K562 (cell line): ENCODE results near the gene UBN1. TPM values are rescaled to one million over a fixed set of nuclear protein-coding genes. Genes with fewer than 3 reads are reported as not detected.

ENCODE experiments used
- ATAC-seq: fragments of 200-7000 bp; cut with Tn5 transposase; 3 replicates; pipeline ENCODE4 v1.9.1; 2020; ENCODE audit warnings: moderate library complexity
- BruUV-seq: library from RNA; stranded (reverse); fragments of 400-500 nt; replicated peaks from 2 replicates; lab custom pipeline; 2021; lab: Mats Ljungman, UMichigan
- CTCF ChIA-PET: fragments of 300-600 bp; formaldehyde crosslinking; extraction: SDS; loops from one replicate; lab custom pipeline; 2021; ENCODE audit warnings: low intra/inter-chr PET ratio; lab: Yijun Ruan, JAX
- POLR2A ChIA-PET: fragments of 300-600, 350-650 bp; sonication (Branson Sonifier 250); formaldehyde crosslinking; extraction: SDS; loops from one replicate; lab custom pipeline; 2021; ENCODE audit warnings: antibody characterized with exemption, inconsistent platforms; lab: Yijun Ruan, JAX
- DNase-seq, 4 experiments: peaks; one replicate each; pipeline versions ENCODE4 v3.0.0 to v3.0.0-alpha.2; 2011 to 2018; ENCODE audit warnings: low spot score in 3 of 4, mixed read lengths in 3 of 4; ENCODE audit errors: extremely low read depth in 1 of 4
- FAIRE-seq: peaks from 2 replicates; lab custom pipeline; 2011; peaks lifted over from hg19 to GRCh38; lab: Jason Lieb, UNC
- H2AFZ ChIP-seq: 2 replicates; pipeline ENCODE4 v1.6.0; 2011; ENCODE audit warnings: low read depth, low read length, control low read depth, inconsistent platforms
- H3K27ac ChIP-seq: fragments of 200-600 bp; 3 replicates; pipeline ENCODE4 v1.8.0; 2011; ENCODE audit warnings: low read depth, mild to moderate bottlenecking, control low read depth, inconsistent platforms, low read length, moderate library complexity, mixed read lengths; ENCODE audit errors: extremely low read depth
- H3K27me3 ChIP-seq, 2 experiments: fragments of 300-600 bp in 1 of 2; 2 replicates in 1 of 2; 3 replicates in 1 of 2; pipeline versions ENCODE4 v1.6.0 to v1.8.0; 2011; ENCODE audit warnings: inconsistent platforms in 2 of 2, low read length in 2 of 2, mild to moderate bottlenecking in 1 of 2, mixed read lengths in 1 of 2, moderate library complexity in 1 of 2; ENCODE audit not compliant: control insufficient read depth in 2 of 2, insufficient read depth in 2 of 2
- H3K36me3 ChIP-seq: fragments of 300-600 bp; 3 replicates; pipeline ENCODE4 v1.8.0; 2011; ENCODE audit warnings: mild to moderate bottlenecking, low read length, inconsistent platforms; ENCODE audit not compliant: control insufficient read depth, insufficient read depth
- H3K4me1 ChIP-seq, 2 experiments: fragments of 200-600 bp in 1 of 2; replicated peaks in 1 of 2; 2 replicates in 1 of 2; 3 replicates in 1 of 2; pipeline versions ENCODE4 v1.5.1 to v1.8.0; 2011; ENCODE audit warnings: inconsistent platforms in 2 of 2, low read length in 2 of 2, mild to moderate bottlenecking in 1 of 2, mixed read lengths in 1 of 2, moderate library complexity in 1 of 2; ENCODE audit not compliant: control insufficient read depth in 2 of 2, insufficient read depth in 2 of 2
- H3K4me2 ChIP-seq: 2 replicates; pipeline ENCODE4 v1.6.1; 2011; ENCODE audit warnings: low read length, control low read depth, inconsistent platforms, mixed read lengths; ENCODE audit not compliant: insufficient read depth
- H3K4me3 ChIP-seq: fragments of 200-600 bp; sonication (generic), shearing (Covaris generic); 2 replicates; pipeline ENCODE4 v1.5.1; 2016; ENCODE audit warnings: control low read depth, inconsistent platforms
- H3K79me2 ChIP-seq: fragments of 200-600 bp; 3 replicates; pipeline ENCODE4 v1.8.0; 2011; ENCODE audit warnings: low read length, inconsistent platforms; ENCODE audit not compliant: control insufficient read depth, insufficient read depth
- H3K9ac ChIP-seq, 2 experiments: 2 replicates each; pipeline versions ENCODE4 v1.6.0 to v1.6.1; 2011; ENCODE audit warnings: low read depth in 2 of 2, low read length in 2 of 2, control low read depth in 1 of 2, inconsistent platforms in 1 of 2, mild to moderate bottlenecking in 1 of 2, mixed read lengths in 1 of 2; ENCODE audit not compliant: insufficient read depth in 1 of 2
- H3K9me1 ChIP-seq: one replicate; pipeline ENCODE4 v1.6.0; 2011; ENCODE audit warnings: inconsistent platforms, mild to moderate bottlenecking, low read length, moderate library complexity; ENCODE audit not compliant: control insufficient read depth, insufficient read depth
- H3K9me3 ChIP-seq: replicated peaks from 2 replicates; pipeline ENCODE4 v1.5.1; 2011; ENCODE audit warnings: low read depth, low read length, inconsistent platforms; ENCODE audit not compliant: control insufficient read depth, insufficient read depth
- H4K20me1 ChIP-seq: replicated peaks from 2 replicates; pipeline ENCODE4 v1.6.1; 2011; ENCODE audit warnings: low read length, inconsistent platforms, mixed read lengths; ENCODE audit not compliant: control insufficient read depth, insufficient read depth
- MLLT1 ChIP-seq, 2 experiments: fragments of 450-650 bp; IDR thresholded peaks; 2 replicates each; pipeline ENCODE4 v1.6.1; 2016
- PHF21A ChIP-seq: fragments of 450-650 bp; IDR thresholded peaks from 2 replicates; pipeline ENCODE4 v1.6.1; 2017; ENCODE audit warnings: low read depth, borderline replicate concordance
- POLR2G ChIP-seq: fragments of 200-400 bp; formaldehyde crosslinking; IDR thresholded peaks from 2 replicates; pipeline ENCODE4 v1.6.1; 2017; ENCODE audit warnings: low read depth, mild to moderate bottlenecking, antibody characterized with exemption, low read length, moderate library complexity
- ZBTB33 ChIP-seq: sonication (generic); formaldehyde crosslinking; IDR thresholded peaks from 2 replicates; pipeline ENCODE4 v1.8.1; 2023; ENCODE audit warnings: mild to moderate bottlenecking, missing genetic modification reagents
- WGBS: fragments of 100-300 bp; shearing (Covaris generic); methylation state at CpG from one replicate; pipeline ENCODE4 v1.1.6; 2016; ENCODE audit warnings: low coverage, mixed read lengths; ENCODE audit not compliant: insufficient coverage; ENCODE audit errors: missing lambda C conversion rate; 5-methylcytosine and 5-hydroxymethylcytosine counted together
- in situ Hi-C: fragments of 300-500 bp; cut with MboI; formaldehyde crosslinking; loops from 4 replicates; pipeline ENCODE4 v1.15.0; 2018; ENCODE audit warnings: inconsistent platforms, mixed read lengths
- intact Hi-C: fragments of 100-400 bp; cut with micrococcal nuclease; formaldehyde crosslinking; loops from 2 replicates; pipeline ENCODE4 v1.14.2; 2022
- polyA plus RNA-seq, 8 experiments: library from polyadenylated mRNA; depleted of rRNA in 4 of 8; stranded (reverse) in 5 of 8; unstranded in 3 of 8; fragments of >200 nt; fragmentation: Nextera tagmentation in 2 of 8; fragmentation: Illumina TruSeq in 1 of 8; extraction: Ambion mirVana in 2 of 8; extraction: Trizol in 1 of 8; gene quantifications; 2 replicates each; pipeline versions ENCODE4 v1.2.1 to v1.2.3, GENCODE V29; 2011 to 2014; ENCODE audit warnings: inconsistent platforms in 1 of 8, missing spikeins in 1 of 8
- total RNA-seq, 7 experiments: library from RNA; depleted of rRNA in 6 of 7; stranded (reverse); fragments of >200 nt in 6 of 7; fragmentation: Illumina TruSeq in 2 of 7; extraction: Trizol in 2 of 7; gene quantifications; 2 replicates each; pipeline versions ENCODE4 v1.2.1 to v1.2.3, GENCODE V29; 2011 to 2021; ENCODE audit warnings: low replicate concordance in 1 of 7

UBN1 gene
- total and polyA plus RNA-seq, 9 of the 15 experiments (the other 6 are each of a cell fraction or from before 2014, with no cell fraction given): 1.5 to 45.7 (median 20.6) TPM

GRCh38 chr16:4890026-4890425, 42.7 kb downstream of the UBN1 start:
- Histone ChIP-seq H3K79me2 (no peaks in the 10 kb centered on the region), H4K20me1 (peaks cover 12% of the 10 kb centered on the region), H3K4me3 (no peak overlapping the region), H3K9me3 (no peaks in the 10 kb centered on the region), H3K9me1 (peaks cover 3% of the 10 kb centered on the region), H2AFZ (no peak overlapping the region), H3K4me1 (peaks cover 17 to 52% of the 10 kb centered on the region in 2 experiments; a peak in 4 of 5 replicates), H3K9ac (no peak overlapping the region), H3K27me3 (peaks cover 0 to 5% of the 10 kb centered on the region in 2 experiments; a peak in 1 of 5 replicates), H3K27ac (no peak overlapping the region), H3K36me3 (peaks cover 13% of the 10 kb centered on the region; the same call in 2 of the 3 replicates), H3K4me2 (no peak overlapping the region)
- in situ Hi-C loops: no loop called here
- DNase-seq (no peak), FAIRE-seq (no peak), ATAC-seq (no peak)
- WGBS: 77% methylated on average over 11 of the region's 11 CpGs
- intact Hi-C loops: no loop called here
- TF ChIP-seq PHF21A (no peak), ZBTB33 (CRISPR knock-in tag) (peak; percentile 44; the same call in 1 of the 2 replicates), MLLT1 (IDR thresholded peaks at IDR 0.05) (no peak), POLR2G (0 out of 2 replicates have a peak, but pooled peaks have one; percentile 3)
- BruUV-seq: no TSS peak
- CTCF ChIA-PET: no interaction called here
- POLR2A ChIA-PET: interaction anchor here (1.1 kb wide), 1 partner anchor 15 kb away, joined by 3 read pairs; no protein-coding TSS in a partner anchor
